Measurements from ENCODE around the gene ZNF526. TPM values are rescaled to one million over a fixed set of nuclear protein-coding genes. Genes with fewer than 3 reads are reported as not detected.

ZNF526 gene
- total and polyA plus RNA-seq, 4 donors: 1.7 to 8.8 (median 3.8) TPM

DNA sequence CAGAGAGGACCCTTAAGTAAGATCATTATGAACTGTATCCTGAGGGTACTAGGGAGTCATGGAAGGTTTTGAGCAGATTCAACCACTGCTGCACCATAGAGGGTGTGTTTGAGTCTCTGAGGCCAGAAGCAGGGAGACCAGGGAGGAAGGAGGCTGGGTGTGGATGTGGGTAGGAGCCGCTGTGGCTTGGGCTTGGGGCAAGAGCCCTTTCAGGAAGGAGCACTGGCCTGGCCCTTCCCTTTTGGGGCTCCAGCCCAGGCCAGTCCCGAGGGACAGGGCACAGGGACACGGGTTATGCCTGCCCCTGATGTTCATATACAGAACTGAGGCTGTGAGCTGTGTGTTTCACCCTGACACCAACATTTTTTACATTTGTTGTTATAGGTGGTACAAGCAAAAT, 56.2 kb downstream of the ZNF526 start:
- Histone ChIP-seq H3K9me3 (ENCODE audit: control insufficient read depth in 4 of 4, low read length in 3 of 4) (no peaks in the 10 kb centered on the region), H3K4me3 (ENCODE audit: low read depth in 1 of 3, low read length in 3 of 3) (no peak overlapping the region), H3K4me1 (ENCODE audit: control insufficient read depth in 4 of 4, insufficient read depth in 4 of 4, low read length in 3 of 4) (peaks cover 23 to 59% (median 39%) of the 10 kb centered on the region in 4 donors), H3K36me3 (ENCODE audit: control insufficient read depth in 4 of 4, insufficient read depth in 3 of 4, low read depth in 1 of 4, low read length in 3 of 4) (peaks cover 5 to 21% (median 12%) of the 10 kb centered on the region in 4 donors), H3K9ac (ENCODE audit: low read depth in 1 of 2, low read length in 2 of 2) (no peak overlapping the region), H3K27ac (ENCODE audit: low read depth in 1 of 2, low read length in 2 of 2) (no peak overlapping the region), H3K27me3 (ENCODE audit: control insufficient read depth in 4 of 4, insufficient read depth in 4 of 4, low read length in 3 of 4) (no peaks in the 10 kb centered on the region)
- 80% methylated on average over 3 of the region's 3 CpGs for WGBS
- no peak for DNase-seq (ENCODE audit: low spot score)
- TF ChIP-seq HNF4G (IDR thresholded peaks at IDR 0.05): no peak
- no peak for TF ChIP-seq YY1 (IDR thresholded peaks at IDR 0.05)
- no peak for TF ChIP-seq FOXA2 (IDR thresholded peaks at IDR 0.05)
- TF ChIP-seq, protein P1, sequence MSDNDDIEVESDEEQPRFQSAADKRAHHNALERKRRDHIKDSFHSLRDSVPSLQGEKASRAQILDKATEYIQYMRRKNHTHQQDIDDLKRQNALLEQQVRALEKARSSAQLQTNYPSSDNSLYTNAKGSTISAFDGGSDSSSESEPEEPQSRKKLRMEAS (IDR thresholded peaks at IDR 0.05): no peak
- TF ChIP-seq JUND (IDR thresholded peaks at IDR 0.05): no peak
- no peak for TF ChIP-seq FOXA1 (IDR thresholded peaks at IDR 0.05)
- TF ChIP-seq NR2F2 (IDR thresholded peaks at IDR 0.05): no peak
- no peak for TF ChIP-seq TAF1 (conservative IDR thresholded peaks at IDR 0.05)
- TF ChIP-seq, protein P2, sequence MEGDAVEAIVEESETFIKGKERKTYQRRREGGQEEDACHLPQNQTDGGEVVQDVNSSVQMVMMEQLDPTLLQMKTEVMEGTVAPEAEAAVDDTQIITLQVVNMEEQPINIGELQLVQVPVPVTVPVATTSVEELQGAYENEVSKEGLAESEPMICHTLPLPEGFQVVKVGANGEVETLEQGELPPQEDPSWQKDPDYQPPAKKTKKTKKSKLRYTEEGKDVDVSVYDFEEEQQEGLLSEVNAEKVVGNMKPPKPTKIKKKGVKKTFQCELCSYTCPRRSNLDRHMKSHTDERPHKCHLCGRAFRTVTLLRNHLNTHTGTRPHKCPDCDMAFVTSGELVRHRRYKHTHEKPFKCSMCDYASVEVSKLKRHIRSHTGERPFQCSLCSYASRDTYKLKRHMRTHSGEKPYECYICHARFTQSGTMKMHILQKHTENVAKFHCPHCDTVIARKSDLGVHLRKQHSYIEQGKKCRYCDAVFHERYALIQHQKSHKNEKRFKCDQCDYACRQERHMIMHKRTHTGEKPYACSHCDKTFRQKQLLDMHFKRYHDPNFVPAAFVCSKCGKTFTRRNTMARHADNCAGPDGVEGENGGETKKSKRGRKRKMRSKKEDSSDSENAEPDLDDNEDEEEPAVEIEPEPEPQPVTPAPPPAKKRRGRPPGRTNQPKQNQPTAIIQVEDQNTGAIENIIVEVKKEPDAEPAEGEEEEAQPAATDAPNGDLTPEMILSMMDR (IDR thresholded peaks at IDR 0.05; ENCODE audit: low read depth, low read length, missing input control): no peak
- TF ChIP-seq RAD21 (IDR thresholded peaks at IDR 0.05): no peak
- no peak for TF ChIP-seq HNF4A (conservative IDR thresholded peaks at IDR 0.05)
- TF ChIP-seq RXRA (IDR thresholded peaks at IDR 0.05): no peak
- TF ChIP-seq, protein P3, sequence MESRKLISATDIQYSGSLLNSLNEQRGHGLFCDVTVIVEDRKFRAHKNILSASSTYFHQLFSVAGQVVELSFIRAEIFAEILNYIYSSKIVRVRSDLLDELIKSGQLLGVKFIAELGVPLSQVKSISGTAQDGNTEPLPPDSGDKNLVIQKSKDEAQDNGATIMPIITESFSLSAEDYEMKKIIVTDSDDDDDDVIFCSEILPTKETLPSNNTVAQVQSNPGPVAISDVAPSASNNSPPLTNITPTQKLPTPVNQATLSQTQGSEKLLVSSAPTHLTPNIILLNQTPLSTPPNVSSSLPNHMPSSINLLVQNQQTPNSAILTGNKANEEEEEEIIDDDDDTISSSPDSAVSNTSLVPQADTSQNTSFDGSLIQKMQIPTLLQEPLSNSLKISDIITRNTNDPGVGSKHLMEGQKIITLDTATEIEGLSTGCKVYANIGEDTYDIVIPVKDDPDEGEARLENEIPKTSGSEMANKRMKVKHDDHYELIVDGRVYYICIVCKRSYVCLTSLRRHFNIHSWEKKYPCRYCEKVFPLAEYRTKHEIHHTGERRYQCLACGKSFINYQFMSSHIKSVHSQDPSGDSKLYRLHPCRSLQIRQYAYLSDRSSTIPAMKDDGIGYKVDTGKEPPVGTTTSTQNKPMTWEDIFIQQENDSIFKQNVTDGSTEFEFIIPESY (IDR thresholded peaks at IDR 0.05): no peak
- no peak for TF ChIP-seq SP1 (IDR thresholded peaks at IDR 0.05)
- TF ChIP-seq, protein P4, sequence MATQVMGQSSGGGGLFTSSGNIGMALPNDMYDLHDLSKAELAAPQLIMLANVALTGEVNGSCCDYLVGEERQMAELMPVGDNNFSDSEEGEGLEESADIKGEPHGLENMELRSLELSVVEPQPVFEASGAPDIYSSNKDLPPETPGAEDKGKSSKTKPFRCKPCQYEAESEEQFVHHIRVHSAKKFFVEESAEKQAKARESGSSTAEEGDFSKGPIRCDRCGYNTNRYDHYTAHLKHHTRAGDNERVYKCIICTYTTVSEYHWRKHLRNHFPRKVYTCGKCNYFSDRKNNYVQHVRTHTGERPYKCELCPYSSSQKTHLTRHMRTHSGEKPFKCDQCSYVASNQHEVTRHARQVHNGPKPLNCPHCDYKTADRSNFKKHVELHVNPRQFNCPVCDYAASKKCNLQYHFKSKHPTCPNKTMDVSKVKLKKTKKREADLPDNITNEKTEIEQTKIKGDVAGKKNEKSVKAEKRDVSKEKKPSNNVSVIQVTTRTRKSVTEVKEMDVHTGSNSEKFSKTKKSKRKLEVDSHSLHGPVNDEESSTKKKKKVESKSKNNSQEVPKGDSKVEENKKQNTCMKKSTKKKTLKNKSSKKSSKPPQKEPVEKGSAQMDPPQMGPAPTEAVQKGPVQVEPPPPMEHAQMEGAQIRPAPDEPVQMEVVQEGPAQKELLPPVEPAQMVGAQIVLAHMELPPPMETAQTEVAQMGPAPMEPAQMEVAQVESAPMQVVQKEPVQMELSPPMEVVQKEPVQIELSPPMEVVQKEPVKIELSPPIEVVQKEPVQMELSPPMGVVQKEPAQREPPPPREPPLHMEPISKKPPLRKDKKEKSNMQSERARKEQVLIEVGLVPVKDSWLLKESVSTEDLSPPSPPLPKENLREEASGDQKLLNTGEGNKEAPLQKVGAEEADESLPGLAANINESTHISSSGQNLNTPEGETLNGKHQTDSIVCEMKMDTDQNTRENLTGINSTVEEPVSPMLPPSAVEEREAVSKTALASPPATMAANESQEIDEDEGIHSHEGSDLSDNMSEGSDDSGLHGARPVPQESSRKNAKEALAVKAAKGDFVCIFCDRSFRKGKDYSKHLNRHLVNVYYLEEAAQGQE (IDR thresholded peaks at IDR 0.05): no peak
- TF ChIP-seq, protein P5, sequence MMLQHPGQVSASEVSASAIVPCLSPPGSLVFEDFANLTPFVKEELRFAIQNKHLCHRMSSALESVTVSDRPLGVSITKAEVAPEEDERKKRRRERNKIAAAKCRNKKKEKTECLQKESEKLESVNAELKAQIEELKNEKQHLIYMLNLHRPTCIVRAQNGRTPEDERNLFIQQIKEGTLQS (IDR thresholded peaks at IDR 0.05): no peak
- TF ChIP-seq EGR1 (IDR thresholded peaks at IDR 0.05; ENCODE audit: low read depth in 2 of 2): no peak

DNA sequence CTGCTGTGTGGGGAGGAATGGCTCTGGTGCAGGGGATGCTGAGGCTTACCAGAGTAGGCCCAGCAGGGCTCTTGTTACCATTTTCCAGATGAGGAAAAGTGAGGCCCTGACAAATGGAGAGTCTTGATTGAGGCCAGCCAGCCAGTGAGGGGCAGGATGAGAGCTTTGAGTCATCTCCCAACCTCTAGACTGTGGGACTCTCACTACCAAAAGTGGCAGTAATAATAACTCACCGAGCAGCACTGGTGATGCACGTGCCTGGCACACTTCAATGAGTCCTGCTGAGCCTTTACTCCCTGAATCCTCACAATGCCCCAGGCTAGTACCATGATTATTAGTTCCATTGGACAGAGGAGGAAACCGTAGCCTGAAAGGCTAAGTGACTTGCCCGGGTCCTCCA, 56.7 kb downstream of the ZNF526 start:
- no peak for DNase-seq (ENCODE audit: low spot score)
- no peak overlapping the region for H3K4me3 ChIP-seq (ENCODE audit: low read depth in 1 of 3, low read length in 3 of 3)
- H3K27me3 ChIP-seq (ENCODE audit: control insufficient read depth in 4 of 4, insufficient read depth in 4 of 4, low read length in 3 of 4): no peaks in the 10 kb centered on the region
- no peak overlapping the region for H3K9ac ChIP-seq (ENCODE audit: low read depth in 1 of 2, low read length in 2 of 2)
- no peak overlapping the region for H3K27ac ChIP-seq (ENCODE audit: low read depth in 1 of 2, low read length in 2 of 2)
- H3K36me3 ChIP-seq (ENCODE audit: control insufficient read depth in 4 of 4, insufficient read depth in 3 of 4, low read depth in 1 of 4, low read length in 3 of 4): peaks cover 5 to 21% (median 12%) of the 10 kb centered on the region in 4 donors
- H3K4me1 ChIP-seq (ENCODE audit: control insufficient read depth in 4 of 4, insufficient read depth in 4 of 4, low read length in 3 of 4): peaks cover 22 to 56% (median 39%) of the 10 kb centered on the region in 4 donors
- H3K9me3 ChIP-seq (ENCODE audit: control insufficient read depth in 4 of 4, low read length in 3 of 4): no peaks in the 10 kb centered on the region
- 92% methylated on average over 4 of the region's 4 CpGs for WGBS
- TF ChIP-seq, protein P4 (IDR thresholded peaks at IDR 0.05): no peak
- TF ChIP-seq HNF4A (conservative IDR thresholded peaks at IDR 0.05): no peak
- TF ChIP-seq YY1 (IDR thresholded peaks at IDR 0.05): no peak
- TF ChIP-seq HNF4G (IDR thresholded peaks at IDR 0.05): no peak
- TF ChIP-seq RXRA (IDR thresholded peaks at IDR 0.05): no peak
- TF ChIP-seq TAF1 (conservative IDR thresholded peaks at IDR 0.05): no peak
- TF ChIP-seq GABPA (IDR thresholded peaks at IDR 0.05 in 1 of 2, conservative IDR thresholded peaks at IDR 0.05 in 1 of 2): no peak
- TF ChIP-seq FOXA2 (IDR thresholded peaks at IDR 0.05): no peak
- TF ChIP-seq EGR1 (IDR thresholded peaks at IDR 0.05; ENCODE audit: low read depth in 2 of 2): no peak
- TF ChIP-seq, protein P5 (IDR thresholded peaks at IDR 0.05): no peak
- TF ChIP-seq, protein P1 (IDR thresholded peaks at IDR 0.05): no peak
